GM10248 (cell line): ENCODE data around the gene ANKRD39.

Experiments used
- CTCF ChIA-PET: fragments of 300-600 bp; sonication (Branson Sonifier 250); formaldehyde crosslinking; extraction: SDS; loops from one replicate; lab custom pipeline; 2021; ENCODE audit warnings: antibody characterized with exemption; lab: Yijun Ruan, JAX
- POLR2A ChIA-PET: fragments of 350-650 bp; sonication (Branson Sonifier 250); formaldehyde crosslinking; extraction: SDS; loops from one replicate; lab custom pipeline; 2020; ENCODE audit warnings: antibody characterized with exemption; lab: Yijun Ruan, JAX
- DNase-seq: peaks from one replicate; pipeline ENCODE4 v3.0.0; 2012; ENCODE audit errors: extremely low spot score
- TF ChIP-seq, protein P1 (sequence below): IDR thresholded peaks from 2 replicates; pipeline ENCODE4 v1.5.1; 2012; ENCODE audit warnings: mild to moderate bottlenecking, low read depth; ENCODE audit errors: extremely low read depth, missing control alignments, control extremely low read depth

ANKRD39 gene

DNA sequence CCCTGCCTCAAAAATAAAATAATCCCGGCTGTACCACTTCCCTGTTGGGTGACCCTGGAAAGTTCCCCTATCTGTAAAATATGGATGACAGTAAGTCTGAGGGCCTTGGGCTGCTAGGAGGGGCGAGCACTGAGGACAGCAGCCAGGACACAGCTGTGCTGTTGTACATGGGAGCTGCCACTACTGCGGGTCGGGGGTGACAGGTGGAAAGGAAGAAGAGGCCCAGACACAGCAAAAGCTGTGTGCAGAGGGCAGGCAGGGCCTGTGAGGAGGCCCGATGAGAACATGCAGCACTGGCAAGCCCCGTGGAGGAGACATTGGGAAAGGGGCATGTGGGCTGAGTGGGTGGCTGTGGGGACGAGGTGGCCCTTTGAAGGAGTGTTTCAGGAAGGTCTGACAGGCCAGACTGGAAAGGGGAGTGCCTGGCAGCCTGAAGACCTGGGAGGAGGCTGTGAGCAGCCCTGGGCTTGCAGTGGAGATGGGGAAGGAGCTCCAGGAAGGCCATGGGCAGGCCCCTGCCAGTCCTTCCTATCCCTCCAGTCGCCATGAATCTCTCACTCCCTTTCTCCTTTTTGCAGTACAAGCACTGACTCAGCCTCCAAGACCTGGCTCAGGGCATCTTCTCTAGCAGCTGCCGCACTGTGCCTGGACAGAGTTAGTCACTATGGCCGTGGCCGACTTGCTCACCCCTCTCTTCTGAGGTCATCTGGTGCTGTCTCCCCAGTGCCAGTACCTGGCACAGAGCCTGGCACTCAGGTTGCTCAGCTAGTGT, 41.0 kb upstream of the ANKRD39 start:
- TF ChIP-seq, protein P1, sequence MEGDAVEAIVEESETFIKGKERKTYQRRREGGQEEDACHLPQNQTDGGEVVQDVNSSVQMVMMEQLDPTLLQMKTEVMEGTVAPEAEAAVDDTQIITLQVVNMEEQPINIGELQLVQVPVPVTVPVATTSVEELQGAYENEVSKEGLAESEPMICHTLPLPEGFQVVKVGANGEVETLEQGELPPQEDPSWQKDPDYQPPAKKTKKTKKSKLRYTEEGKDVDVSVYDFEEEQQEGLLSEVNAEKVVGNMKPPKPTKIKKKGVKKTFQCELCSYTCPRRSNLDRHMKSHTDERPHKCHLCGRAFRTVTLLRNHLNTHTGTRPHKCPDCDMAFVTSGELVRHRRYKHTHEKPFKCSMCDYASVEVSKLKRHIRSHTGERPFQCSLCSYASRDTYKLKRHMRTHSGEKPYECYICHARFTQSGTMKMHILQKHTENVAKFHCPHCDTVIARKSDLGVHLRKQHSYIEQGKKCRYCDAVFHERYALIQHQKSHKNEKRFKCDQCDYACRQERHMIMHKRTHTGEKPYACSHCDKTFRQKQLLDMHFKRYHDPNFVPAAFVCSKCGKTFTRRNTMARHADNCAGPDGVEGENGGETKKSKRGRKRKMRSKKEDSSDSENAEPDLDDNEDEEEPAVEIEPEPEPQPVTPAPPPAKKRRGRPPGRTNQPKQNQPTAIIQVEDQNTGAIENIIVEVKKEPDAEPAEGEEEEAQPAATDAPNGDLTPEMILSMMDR, result no peak
- ChIA-PET CTCF (interaction anchor here (1.0 to 1.3 kb wide), 3 partner anchors 10 to 25 kb away, joined by 3 read pairs; no protein-coding TSS in a partner anchor), POLR2A (no interaction called here)
- DNase-seq, result no peak

- CTCF ChIA-PET, result interaction anchor here (1.3 kb wide), 1 partner anchor 26 kb away, joined by 3 read pairs; no protein-coding TSS in a partner anchor
- TF ChIP-seq, protein P1, result no peak
- no peak for DNase-seq
- POLR2A ChIA-PET, result no interaction called here
Measured at GRCh38 chr2:96898135-96898505, 40.3 kb upstream of the ANKRD39 start.

DNA sequence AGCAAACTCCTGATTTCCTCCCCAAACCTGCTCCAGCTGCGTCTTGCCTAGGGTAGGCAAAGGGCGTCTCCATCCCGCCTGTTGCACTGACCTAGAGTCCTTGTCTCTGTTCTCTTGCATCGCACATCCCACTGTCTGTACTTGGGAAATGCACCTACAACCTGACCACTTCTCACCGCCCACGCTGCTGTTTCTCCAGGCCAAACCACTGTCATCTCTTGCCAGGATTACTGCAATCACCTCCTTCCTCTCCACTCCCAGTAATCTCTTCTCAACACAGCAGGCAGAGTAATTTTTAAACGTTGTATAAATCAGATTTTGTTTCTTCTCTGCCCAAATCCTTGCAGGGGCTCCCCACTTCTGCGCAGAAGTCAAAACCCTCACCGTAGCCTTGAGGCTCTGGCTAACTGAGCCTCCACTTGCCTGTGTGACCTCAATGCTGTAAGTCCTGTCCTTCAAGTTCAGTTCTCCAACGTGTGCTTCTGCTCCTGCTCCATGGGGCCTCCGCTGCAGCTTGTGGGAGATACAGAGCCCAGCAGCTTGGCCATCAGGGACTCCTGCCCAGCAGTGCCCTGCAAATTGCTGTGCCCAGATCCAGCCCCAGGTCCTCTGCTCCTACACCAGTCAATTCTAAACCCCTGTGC, 39.8 kb upstream of the ANKRD39 start:
- POLR2A ChIA-PET, result no interaction called here
- DNase-seq, result no peak
- TF ChIP-seq, protein P1, result no peak
- CTCF ChIA-PET, result no interaction called here

GRCh38 chr2:96895746-96896651, 38.2 kb upstream of the ANKRD39 start:
- DNase-seq, result no peak
- POLR2A ChIA-PET, result no interaction called here
- CTCF ChIA-PET, result interaction anchor here (1.1 to 1.3 kb wide), 2 partner anchors 16 to 38 kb away, joined by 3 read pairs; partner anchors contain the start of gene ANKRD39
- TF ChIP-seq, protein P1, result no peak

- DNase-seq, result no peak
- CTCF ChIA-PET, result interaction anchor here (1.1 kb wide), 1 partner anchor 37 kb away, joined by 3 read pairs; the partner anchor contains the start of gene ANKRD39
- POLR2A ChIA-PET, result no interaction called here
- TF ChIP-seq, protein P1, result no peak
Measured at GRCh38 chr2:96895032-96895745, 37.4 kb upstream of the ANKRD39 start.
